K562 (cell line): ENCODE results near the gene MAGI1. TPM values are rescaled to one million over a fixed set of nuclear protein-coding genes. Genes with fewer than 3 reads are reported as not detected.

Source experiments
- polyA plus RNA-seq, 8 experiments: library from polyadenylated mRNA; depleted of rRNA in 4 of 8; stranded (reverse) in 5 of 8; unstranded in 3 of 8; fragments of >200 nt; fragmentation: Nextera tagmentation in 2 of 8; fragmentation: Illumina TruSeq in 1 of 8; extraction: Ambion mirVana in 2 of 8; extraction: Trizol in 1 of 8; gene quantifications; 2 replicates each; pipeline versions ENCODE4 v1.2.1 to v1.2.3, GENCODE V29; 2011 to 2014; ENCODE audit warnings: inconsistent platforms in 1 of 8, missing spikeins in 1 of 8
- total RNA-seq, 7 experiments: library from RNA; depleted of rRNA in 6 of 7; stranded (reverse); fragments of >200 nt in 6 of 7; fragmentation: Illumina TruSeq in 2 of 7; extraction: Trizol in 2 of 7; gene quantifications; 2 replicates each; pipeline versions ENCODE4 v1.2.1 to v1.2.3, GENCODE V29; 2011 to 2021; ENCODE audit warnings: low replicate concordance in 1 of 7
- TF ChIP-seq, protein P1 (sequence below), 2 experiments: fragments of 450-650 bp; formaldehyde crosslinking in 1 of 2; IDR thresholded peaks; 2 replicates each; pipeline versions ENCODE4 v1.4.0 to v1.6.1; 2014 to 2020; ENCODE audit warnings: mild to moderate bottlenecking in 2 of 2, borderline replicate concordance in 1 of 2, low read depth in 1 of 2

MAGI1 gene
- total and polyA plus RNA-seq, 9 of the 15 experiments (the other 6 are each of a cell fraction or from before 2014, with no cell fraction given), result 7.8 to 59.4 (median 43.2) TPM

- TF ChIP-seq, protein P1, sequence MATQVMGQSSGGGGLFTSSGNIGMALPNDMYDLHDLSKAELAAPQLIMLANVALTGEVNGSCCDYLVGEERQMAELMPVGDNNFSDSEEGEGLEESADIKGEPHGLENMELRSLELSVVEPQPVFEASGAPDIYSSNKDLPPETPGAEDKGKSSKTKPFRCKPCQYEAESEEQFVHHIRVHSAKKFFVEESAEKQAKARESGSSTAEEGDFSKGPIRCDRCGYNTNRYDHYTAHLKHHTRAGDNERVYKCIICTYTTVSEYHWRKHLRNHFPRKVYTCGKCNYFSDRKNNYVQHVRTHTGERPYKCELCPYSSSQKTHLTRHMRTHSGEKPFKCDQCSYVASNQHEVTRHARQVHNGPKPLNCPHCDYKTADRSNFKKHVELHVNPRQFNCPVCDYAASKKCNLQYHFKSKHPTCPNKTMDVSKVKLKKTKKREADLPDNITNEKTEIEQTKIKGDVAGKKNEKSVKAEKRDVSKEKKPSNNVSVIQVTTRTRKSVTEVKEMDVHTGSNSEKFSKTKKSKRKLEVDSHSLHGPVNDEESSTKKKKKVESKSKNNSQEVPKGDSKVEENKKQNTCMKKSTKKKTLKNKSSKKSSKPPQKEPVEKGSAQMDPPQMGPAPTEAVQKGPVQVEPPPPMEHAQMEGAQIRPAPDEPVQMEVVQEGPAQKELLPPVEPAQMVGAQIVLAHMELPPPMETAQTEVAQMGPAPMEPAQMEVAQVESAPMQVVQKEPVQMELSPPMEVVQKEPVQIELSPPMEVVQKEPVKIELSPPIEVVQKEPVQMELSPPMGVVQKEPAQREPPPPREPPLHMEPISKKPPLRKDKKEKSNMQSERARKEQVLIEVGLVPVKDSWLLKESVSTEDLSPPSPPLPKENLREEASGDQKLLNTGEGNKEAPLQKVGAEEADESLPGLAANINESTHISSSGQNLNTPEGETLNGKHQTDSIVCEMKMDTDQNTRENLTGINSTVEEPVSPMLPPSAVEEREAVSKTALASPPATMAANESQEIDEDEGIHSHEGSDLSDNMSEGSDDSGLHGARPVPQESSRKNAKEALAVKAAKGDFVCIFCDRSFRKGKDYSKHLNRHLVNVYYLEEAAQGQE (IDR thresholded peaks at IDR 0.05; ENCODE audit: borderline replicate concordance), result peak; percentile 69; the same call in 1 of the 2 replicates
- TF ChIP-seq, protein P1 (CRISPR knock-in tag; IDR thresholded peaks at IDR 0.05; ENCODE audit: low read depth), result no peak
- TF ChIP-seq, all 486 proteins: peak for 6
Measured at GRCh38 chr3:65439641-65440284, 599.0 kb downstream of the MAGI1 start (continued).
